Liver (tissue), 3 donors: ENCODE data around the gene RAPGEF4.

Experiments used
- GABPA ChIP-seq, 2 donors: IDR thresholded peaks in 1 of 2; conservative IDR thresholded peaks in 1 of 2; 2 replicates each; pipeline ENCODE4 v1.6.1; 2016; ENCODE audit warnings: antibody characterized with exemption in 2 of 2, mild to moderate bottlenecking in 1 of 2, moderate library complexity in 1 of 2
- HNF4A ChIP-seq, 2 donors: conservative IDR thresholded peaks; 2 replicates each; pipeline ENCODE4 v1.6.1; 2016; ENCODE audit warnings: antibody characterized with exemption in 2 of 2, mild to moderate bottlenecking in 2 of 2
- JUND ChIP-seq, 2 donors: IDR thresholded peaks; 2 replicates each; pipeline ENCODE4 v1.6.1; 2016; ENCODE audit warnings: antibody characterized with exemption in 2 of 2
- RXRA ChIP-seq, 2 donors: IDR thresholded peaks; 2 replicates each; pipeline ENCODE4 v1.6.1; 2017 to 2018; ENCODE audit warnings: antibody characterized with exemption in 2 of 2, mild to moderate bottlenecking in 1 of 2
- SP1 ChIP-seq: IDR thresholded peaks from 2 replicates; pipeline ENCODE4 v1.6.1; 2018; ENCODE audit warnings: antibody characterized with exemption, mild to moderate bottlenecking
- TF ChIP-seq, protein P1 (sequence below): fragments of 150-350 bp; IDR thresholded peaks from 2 replicates; pipeline ENCODE4 v1.5.1; 2017; ENCODE audit warnings: improper control_type of control experiment, low read depth, low read length; ENCODE audit not compliant: missing input control
- TF ChIP-seq, protein P2 (sequence below): IDR thresholded peaks from 2 replicates; pipeline ENCODE4 v1.6.1; 2016; ENCODE audit warnings: antibody characterized with exemption
- TF ChIP-seq, protein P3 (sequence below): IDR thresholded peaks from 2 replicates; pipeline ENCODE4 v1.6.1; 2016; ENCODE audit warnings: antibody characterized with exemption
- donor health status: healthy.
- donor health status: healthy.

DNA sequence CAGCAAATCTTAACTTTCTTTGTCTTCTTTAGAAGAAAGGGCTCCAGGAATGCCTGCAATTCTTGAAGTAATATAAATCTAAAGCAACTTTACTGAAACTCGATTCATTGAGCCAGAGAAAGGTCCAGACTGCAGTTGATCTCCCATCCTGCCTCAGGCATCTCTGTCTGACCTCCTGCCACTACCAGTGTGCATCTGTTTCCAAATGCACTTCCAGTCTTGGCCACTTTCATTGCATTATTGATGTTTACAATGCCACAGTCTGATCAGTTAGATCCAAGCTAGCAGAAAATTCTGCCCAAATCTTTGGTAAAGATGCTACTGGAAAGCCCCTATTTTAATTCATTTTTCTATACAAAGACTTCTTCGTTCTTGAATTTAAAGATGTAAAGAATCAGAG, 158.0 kb downstream of the RAPGEF4 start:
- TF ChIP-seq, protein P1, sequence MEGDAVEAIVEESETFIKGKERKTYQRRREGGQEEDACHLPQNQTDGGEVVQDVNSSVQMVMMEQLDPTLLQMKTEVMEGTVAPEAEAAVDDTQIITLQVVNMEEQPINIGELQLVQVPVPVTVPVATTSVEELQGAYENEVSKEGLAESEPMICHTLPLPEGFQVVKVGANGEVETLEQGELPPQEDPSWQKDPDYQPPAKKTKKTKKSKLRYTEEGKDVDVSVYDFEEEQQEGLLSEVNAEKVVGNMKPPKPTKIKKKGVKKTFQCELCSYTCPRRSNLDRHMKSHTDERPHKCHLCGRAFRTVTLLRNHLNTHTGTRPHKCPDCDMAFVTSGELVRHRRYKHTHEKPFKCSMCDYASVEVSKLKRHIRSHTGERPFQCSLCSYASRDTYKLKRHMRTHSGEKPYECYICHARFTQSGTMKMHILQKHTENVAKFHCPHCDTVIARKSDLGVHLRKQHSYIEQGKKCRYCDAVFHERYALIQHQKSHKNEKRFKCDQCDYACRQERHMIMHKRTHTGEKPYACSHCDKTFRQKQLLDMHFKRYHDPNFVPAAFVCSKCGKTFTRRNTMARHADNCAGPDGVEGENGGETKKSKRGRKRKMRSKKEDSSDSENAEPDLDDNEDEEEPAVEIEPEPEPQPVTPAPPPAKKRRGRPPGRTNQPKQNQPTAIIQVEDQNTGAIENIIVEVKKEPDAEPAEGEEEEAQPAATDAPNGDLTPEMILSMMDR = no peak
- TF ChIP-seq RXRA (IDR thresholded peaks at IDR 0.05) = no peak
- no peak for TF ChIP-seq GABPA (IDR thresholded peaks at IDR 0.05 in 1 of 2, conservative IDR thresholded peaks at IDR 0.05 in 1 of 2)
- TF ChIP-seq HNF4A (conservative IDR thresholded peaks at IDR 0.05) = no peak
- TF ChIP-seq JUND (IDR thresholded peaks at IDR 0.05) = no peak
- TF ChIP-seq, protein P2, sequence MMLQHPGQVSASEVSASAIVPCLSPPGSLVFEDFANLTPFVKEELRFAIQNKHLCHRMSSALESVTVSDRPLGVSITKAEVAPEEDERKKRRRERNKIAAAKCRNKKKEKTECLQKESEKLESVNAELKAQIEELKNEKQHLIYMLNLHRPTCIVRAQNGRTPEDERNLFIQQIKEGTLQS = no peak
- no peak for TF ChIP-seq SP1
- TF ChIP-seq, protein P3, sequence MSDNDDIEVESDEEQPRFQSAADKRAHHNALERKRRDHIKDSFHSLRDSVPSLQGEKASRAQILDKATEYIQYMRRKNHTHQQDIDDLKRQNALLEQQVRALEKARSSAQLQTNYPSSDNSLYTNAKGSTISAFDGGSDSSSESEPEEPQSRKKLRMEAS = no peak
